Sciatic nerve (tissue), 2 donors: ENCODE measurements around the gene ANKAR. TPM values are rescaled to one million over a fixed set of nuclear protein-coding genes. Genes with fewer than 3 reads are reported as not detected.
"Not testable (repeated sequence)": the region's sequence is repeated elsewhere in the genome, so short reads cannot be mapped to it uniquely, and the experiment has no call there.

ENCODE experiments used
- ATAC-seq: fragments of 200-7000 bp; cut with Tn5 transposase; one replicate; pipeline ENCODE4 v1.9.1; 2020; ENCODE audit warnings: mild to moderate bottlenecking, moderate library complexity
- DNase-seq: peaks from one replicate; pipeline ENCODE4 v3.0.0-alpha.2; 2020; ENCODE audit warnings: low spot score
- intact Hi-C: fragments of 100-400 bp; cut with DNase I; formaldehyde crosslinking; loops from one replicate; pipeline ENCODE4 v1.14.2; 2022
- total RNA-seq: library from RNA; stranded (reverse); fragmentation: NEBNext Ultra II Directional; extraction: Animal tissue kit (Norgen Biotek cat#: 25700); gene quantifications from one replicate; pipeline ENCODE4 v1.2.1, GENCODE V29; 2021
- donor health status: DM: no; HTN: no; CAD: no.
- donor health status: DM: no; HTN: no; CAD: no.

The ANKAR gene, protein sequence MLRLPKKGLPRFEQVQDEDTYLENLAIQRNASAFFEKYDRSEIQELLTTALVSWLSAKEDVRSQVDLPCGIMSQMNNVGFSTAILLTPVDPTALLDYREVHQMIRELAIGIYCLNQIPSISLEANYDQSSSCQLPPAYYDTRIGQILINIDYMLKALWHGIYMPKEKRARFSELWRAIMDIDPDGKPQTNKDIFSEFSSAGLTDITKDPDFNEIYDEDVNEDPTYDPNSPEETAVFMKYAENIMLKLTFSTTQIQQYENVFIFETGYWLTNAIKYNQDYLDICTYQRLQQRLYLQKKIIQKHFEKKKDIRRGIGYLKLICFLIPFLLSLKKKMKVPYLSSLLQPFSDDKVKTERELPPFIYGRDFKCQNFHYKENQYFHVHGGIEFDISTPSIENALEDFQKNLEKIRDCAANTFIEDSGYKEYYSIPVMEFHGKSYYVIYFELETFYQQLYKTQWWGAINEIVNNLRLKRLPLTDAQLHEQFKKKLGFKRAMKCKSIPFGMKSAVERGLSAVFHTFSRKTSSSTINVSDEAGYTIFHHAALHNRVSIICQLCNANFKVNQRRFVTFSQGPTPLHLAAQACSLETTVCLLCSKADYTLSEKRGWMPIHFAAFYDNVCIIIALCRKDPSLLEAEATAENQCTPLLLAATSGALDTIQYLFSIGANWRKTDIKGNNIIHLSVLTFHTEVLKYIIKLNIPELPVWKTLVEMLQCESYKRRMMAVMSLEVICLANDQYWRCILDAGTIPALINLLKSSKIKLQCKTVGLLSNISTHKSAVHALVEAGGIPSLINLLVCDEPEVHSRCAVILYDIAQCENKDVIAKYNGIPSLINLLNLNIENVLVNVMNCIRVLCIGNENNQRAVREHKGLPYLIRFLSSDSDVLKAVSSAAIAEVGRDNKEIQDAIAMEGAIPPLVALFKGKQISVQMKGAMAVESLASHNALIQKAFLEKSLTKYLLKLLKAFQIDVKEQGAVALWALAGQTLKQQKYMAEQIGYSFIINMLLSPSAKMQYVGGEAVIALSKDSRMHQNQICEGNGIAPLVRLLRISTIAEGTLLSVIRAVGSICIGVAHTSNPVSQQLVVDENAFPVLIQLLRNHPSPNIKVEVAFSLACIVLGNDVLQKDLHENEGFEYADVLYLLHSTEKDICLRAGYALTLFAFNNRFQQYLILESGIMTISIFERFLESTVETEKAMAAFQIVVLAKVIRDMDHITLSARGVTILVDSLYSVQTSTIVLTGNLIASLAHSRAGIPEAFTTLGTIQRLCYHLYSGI (N-terminal part only)
- total RNA-seq: 30.3 TPM

DNA sequence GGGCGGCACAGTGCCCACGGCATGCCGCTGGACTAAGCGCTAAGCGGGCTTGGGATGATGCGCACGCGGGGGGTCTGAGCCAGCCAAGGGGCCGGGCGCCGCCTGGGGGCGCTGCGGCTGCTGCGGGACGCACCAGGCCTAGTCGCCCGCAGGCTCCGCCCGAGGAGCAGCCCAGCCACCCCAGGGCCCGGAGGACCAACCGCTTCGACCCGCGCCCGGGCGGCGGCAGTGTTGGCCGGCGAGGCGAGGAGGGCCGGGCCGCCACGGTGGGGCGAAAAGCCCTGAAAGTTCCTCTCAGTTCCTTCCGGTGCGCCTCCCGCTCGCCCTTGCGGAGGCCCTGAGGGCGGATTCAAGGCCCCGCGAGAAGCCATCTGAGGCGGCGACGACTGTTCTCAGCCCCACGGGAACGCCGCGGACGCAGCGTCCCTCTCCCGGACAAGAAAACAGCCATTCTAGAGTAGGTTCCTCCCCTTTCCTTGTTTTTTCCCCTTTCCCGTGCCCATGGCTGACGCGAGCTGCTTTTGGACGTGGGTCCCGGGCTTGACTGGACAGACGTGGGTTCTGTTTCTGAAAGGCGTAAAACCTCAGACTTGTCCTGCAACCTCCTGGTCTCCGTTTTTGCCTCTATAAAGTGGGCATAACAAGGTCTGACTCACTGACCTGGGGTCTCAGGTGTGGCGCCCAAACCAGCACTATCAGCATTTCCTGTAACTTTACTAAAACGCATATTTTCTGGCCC, at the start of gene ANKAR:
TSS of gene ANKAR (plus strand) at position 297 of the 739 bp plus-strand sequence. CDS start 1,821 bp downstream, outside the sequence.
- peak; percentile 98 for ATAC-seq
- intact Hi-C loops: no loop called here
- peak; percentile 92 for DNase-seq

DNA sequence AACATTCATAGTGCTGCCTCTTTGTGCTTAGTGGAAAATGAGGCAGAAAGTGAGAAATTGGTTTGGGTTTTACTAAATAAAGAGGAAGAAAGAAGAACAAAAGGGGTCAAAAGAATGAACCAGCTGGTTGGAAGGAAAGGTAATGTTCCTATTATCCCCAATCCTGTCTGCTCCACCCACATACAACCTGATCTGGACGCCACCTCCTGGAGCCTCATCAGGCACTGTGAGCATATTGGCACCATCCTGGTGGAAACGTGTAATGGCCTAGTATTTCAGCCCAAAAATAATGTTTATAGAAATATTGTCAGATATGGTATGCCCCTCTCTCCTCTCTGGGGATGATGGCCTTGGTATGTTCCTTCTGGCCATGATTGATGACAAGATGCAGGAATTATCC, 48.8 kb upstream of the ANKAR start:
- DNase-seq (no peak), ATAC-seq (no peak)
- intact Hi-C loops: no loop called here

DNA sequence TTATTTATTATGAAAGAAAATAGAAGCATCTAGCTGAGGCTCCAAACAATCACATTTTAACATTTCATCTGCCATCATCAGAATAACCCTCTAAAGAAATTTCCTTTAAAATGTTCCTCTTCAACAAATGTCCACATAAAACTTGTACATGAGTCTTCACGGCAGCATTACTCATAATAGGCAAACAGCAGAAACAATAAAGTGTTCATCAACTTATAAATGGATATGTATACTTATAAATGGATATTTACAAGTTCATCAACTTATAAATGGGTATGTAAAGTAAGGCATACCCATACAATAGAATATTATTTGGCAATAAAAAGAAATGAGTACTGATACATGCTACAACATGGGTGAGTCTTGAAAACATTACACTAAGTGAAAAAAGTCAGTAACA, 46.7 kb upstream of the ANKAR start:
- intact Hi-C loops: no loop called here
- ATAC-seq (no peak), DNase-seq (no peak)

DNA sequence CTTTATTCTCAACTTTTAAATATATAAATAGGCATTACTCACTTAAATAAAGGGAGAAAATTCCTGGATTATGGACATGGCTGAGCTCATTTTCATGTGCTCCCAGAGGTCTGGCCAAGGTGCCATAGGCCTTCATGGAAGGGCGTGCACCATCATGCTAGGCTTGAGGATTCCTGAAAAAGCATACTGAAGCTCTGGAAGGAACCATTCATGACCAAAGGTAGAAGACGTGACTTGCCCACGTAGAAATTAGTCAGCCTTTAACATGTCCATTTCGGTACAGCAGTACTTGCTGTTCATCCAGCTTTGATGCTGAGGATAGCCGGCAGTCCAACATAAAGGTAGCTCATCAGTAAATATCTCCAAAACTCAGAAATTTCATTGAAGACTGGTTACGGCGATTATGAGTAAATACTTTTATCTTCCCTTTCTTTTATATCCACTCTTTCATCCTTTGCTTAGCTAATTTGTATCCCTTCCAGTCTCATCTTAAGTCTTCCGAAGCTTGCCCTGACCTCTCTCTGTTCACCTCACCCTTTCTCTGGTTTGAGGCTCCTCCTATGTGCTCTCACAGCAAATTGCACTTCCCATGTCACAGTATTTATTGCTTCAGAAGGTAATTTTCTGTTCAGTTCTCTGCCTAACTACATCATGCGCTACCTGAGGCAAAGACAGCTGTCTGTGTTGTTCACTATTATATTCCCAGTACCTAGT, 45.5 kb upstream of the ANKAR start:
- intact Hi-C loops: no loop called here
- ATAC-seq: peak; percentile 74
- no peak for DNase-seq

DNA sequence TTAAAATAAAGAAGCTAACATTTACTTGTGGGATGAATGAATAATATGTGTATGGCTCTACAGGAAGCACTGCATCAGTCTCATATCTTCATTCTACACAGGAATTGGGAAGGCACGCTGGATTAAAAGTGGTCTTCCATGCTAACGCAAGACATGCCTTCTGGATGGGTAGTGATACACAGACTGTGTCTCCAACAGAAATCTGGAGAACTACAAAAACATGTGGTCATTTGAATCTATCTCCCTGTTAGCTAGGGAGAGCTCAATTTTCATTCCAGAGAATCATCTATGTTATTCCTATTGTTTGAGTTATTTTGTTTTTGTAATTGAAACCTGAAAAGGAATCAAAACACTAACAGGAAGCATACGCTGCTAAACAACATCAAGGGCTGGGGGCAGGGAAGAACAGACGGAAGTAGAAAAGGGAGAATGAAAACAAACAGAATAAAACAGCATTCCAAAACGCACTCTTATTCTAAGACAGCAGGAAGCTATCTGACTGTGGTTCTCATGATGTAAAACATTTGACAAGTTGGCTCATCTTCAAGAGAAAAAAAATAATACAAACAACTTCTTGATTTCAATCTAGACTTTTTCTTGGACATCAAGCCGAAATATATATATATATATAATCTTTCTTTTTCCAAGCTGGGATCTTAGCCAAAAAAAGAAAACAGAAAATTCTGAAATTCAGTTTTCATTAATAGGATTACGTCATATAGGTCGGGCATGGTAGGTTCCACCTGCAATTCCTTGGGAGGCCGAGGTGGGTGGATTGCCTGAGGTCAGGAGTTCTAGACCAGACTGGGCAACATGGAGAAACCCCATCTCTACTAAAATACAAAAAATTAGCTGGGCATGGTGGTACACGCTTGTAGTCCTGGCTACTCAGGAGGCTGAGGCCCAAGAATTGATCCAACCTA, 44.7 kb upstream of the ANKAR start:
- peak; percentile 38 for ATAC-seq
- no peak for DNase-seq
- intact Hi-C loops: no loop called here

DNA sequence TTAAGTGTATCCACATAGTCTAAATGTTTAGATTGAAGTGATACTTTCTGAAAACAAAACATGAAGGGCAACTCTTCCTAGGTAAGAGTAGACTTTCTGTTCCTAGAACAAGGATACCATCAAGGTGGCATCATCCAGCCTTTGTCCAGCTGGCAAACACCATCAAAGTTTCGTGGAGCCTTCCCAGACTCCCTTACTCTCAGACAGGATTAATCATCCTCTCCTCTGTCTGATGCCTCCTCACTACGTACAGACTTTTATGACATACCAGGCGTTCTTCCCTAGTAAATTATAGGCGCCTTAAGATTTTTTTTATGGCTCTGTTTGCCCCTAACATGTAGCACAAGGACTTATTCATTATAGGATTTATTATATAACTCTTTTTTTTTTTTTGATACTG, 42.6 kb upstream of the ANKAR start:
- intact Hi-C loops: no loop called here
- ATAC-seq: no peak
- DNase-seq: no peak

DNA sequence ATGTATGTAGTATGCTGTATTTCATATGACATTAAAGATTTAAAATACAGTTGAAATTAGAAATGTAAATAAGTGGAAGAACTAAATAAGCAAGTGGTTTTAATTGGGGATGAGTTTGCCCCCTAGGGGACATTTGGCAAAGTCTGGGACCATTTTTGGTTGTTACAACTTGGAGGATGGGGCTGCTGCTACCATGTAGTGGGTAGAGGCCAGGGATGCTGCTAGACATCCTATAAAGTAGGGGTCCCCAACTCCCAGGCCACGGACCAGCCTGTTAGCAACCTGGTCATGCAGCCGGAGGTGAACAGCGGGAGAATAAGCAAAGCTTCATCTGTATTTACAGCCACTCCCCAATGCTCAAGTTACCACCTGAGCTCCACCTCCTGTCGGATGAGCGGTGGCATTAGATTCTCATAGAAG, 41.1 kb upstream of the ANKAR start:
- intact Hi-C loops: no loop called here
- ATAC-seq (no peak), DNase-seq (no peak)

DNA sequence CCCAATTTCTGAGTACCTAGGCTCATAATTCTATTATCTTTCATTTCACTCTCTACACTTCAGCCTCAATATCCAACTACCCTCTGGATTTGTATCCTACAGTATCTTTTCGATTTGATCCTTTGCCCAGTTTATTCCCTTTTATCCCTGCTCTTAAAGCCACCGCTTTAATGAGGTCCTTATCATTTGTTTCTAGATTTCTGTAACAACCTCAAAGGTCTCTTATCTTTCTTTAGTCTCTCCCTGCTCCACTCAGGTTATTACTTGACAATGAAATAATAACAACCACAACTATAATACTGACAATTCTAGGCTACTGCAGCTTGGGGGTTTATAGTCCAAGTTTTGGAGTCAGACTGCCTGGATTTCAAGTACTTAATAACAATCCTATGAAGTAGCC, 39.1 kb upstream of the ANKAR start:
- no peak for ATAC-seq
- no peak for DNase-seq
- intact Hi-C loops: no loop called here

DNA sequence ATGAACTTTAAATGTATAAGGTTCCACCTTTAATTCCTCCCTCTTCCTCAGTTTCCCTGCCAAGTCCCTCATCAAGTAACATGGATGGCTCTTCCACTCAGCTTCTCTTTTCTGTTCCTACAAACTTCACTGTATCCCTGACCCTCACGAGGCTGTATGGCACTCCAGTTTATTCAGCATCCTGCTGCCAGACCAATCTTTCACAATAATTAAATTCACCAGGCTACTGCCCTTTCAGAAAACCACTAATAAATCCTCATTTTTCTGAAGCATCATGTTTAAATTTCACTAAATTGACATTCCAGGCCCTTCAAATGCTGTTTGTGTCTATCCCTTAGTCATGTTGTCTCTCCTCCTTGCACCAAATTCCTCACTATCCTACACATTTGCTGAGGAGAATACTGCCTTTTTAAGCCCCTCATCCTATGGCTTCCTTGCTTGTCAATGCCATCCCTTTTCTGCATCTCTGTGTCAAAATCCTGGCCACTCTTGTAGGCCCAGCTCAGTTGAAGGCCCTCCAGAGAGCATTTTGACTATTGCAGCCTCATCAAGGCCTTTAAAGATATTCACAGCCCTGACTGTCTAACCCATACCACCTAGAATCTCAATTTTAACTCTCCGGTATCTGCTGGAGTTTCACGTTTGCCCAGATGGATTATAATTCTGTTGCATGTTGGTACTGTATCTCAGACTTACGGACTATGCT, 36.0 kb upstream of the ANKAR start:
- ATAC-seq (no peak), DNase-seq (no peak)
- intact Hi-C loops: no loop called here

DNA sequence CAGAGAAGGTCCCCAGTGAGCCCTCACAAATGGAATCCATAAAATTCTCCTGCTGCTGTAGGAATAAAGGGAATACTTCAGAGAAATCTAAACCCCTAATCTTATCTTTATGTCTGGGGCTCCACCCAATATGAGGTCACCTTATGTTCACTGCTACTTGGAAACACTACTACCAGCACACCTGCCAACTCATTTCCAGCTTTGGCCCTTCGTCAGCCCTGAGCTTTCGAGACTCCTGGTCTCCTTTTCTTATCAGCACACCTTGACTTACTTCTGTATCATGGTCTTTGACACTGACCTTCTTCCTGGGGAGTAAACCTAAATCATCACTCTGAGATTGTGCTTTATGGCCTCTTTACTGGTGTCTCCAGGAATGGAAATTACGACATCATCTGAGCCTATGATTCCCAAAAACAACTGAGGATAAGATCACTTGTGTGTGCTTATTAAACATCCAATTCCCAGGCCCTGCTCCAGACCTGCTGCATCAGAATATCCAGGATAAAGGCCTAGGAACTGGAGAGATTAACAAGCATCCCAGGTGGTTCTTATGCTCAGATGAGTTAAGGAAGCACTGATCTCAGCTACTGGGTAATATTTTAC, 35.4 kb upstream of the ANKAR start:
- intact Hi-C loops: no loop called here
- ATAC-seq: no peak

DNA sequence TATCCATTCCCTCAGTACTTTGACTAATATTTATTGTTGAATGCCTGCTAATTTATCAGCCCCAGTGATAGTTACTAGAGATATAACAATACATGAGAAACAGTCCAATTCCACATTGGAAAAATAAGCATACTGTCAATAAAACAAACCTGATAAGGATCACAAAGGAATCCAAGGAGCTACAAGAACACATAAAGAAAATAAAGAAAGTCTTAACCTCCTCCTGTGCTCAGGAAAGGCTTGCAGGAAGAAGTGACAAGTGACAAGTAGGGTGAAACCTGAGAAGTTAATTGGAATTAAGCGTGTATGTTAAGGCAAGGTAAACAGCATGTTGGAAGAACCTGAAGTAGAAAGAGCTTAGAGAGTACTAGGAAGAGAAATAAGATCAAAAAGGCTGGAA, 33.5 kb upstream of the ANKAR start:
- ATAC-seq (no peak), DNase-seq (no peak)
- intact Hi-C loops: no loop called here

More for the DNA sequence above, 35.4 kb upstream of the ANKAR start:
- DNase-seq: no peak

DNA sequence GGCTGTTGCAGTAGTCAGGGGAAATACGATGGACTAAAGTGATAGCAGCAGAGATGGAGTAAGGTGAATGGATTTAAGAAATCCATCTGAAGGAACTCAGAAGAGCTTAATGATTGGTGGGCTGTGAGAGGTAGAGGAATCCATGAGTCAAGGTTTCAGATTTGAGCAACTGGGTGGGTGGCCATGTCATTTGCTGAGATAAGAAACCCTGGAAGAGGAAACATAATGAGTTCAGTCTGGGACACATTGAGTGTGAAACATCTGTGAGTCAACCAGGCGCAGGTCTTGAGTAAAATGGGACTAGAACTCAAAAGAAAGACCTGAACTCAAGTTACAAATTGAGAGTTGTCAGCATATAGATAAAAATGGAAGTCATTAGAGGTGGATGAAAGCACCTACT, 32.9 kb upstream of the ANKAR start:
- DNase-seq (no peak), ATAC-seq (no peak)
- intact Hi-C loops: no loop called here

DNA sequence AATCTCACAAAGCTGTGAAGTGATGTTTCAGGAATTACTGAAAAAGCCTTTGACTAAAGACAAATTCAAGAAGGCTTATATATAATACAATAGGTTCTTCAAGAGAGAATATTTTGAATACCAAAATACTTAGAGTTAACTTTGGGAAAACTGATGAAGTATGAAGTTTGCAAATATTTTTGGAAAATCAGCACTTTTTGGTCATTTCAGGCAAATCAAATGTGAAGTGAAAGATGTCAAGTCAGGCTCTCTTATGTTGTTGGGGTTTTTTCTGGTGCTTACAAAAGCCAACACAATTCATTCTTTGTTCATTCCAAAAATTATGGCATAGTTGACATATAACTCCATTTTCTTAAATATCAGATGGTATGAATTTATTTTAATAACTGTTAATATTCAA, 27.9 kb upstream of the ANKAR start:
- intact Hi-C loops: no loop called here
- DNase-seq (no peak), ATAC-seq (no peak)

DNA sequence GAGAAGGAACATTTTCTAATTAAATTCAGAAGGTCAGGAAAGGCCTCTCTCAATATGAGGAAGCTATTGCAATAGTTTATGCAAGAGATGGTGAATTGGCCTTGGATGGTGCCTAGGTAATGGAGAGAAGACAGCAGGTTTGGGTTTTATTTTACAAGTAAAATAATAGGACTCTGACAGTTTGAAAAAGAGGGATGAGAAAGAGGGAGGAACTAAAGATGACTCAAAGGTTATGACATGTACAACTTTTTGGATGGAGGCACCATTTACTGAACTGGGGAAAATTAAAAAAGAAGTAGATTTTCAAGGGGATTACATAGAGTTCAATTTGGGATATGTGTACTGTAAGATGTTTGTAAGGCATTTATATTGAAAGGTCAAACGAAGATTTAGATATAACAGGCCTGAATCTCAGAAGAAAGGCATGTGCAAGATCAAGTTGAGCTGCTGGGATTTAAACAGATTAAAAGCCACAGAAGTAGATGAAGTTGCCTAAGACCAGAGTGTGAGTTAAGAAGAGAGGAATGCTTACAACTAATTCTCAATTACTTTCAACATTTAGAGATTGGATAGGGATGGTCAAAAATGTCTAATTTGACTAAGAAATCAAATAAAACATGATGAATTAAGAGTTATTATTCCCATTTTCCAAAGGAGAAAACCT, 25.5 kb upstream of the ANKAR start:
- intact Hi-C loops: no loop called here

DNA sequence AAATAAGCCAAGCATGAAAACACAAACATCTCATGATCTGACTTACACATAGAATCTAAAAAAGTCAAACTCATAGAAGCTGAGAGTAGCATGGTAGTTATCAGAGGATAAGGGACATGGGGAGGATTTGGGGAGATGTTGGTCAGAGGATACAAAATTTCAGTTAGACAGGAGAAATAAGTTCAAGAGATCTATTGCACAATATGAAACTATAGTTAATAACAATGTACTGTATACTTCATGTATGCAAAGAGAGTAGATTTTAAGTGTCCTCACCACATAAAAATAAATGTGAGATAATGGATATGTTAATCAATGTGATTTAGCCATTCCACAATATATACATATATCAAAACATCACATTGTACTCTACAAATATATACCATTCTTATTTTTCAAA, 23.2 kb upstream of the ANKAR start:
- DNase-seq (no peak), ATAC-seq (no peak)
- intact Hi-C loops: no loop called here

More for the DNA sequence above, 25.5 kb upstream of the ANKAR start:
- ATAC-seq (no peak), DNase-seq (no peak)

DNA sequence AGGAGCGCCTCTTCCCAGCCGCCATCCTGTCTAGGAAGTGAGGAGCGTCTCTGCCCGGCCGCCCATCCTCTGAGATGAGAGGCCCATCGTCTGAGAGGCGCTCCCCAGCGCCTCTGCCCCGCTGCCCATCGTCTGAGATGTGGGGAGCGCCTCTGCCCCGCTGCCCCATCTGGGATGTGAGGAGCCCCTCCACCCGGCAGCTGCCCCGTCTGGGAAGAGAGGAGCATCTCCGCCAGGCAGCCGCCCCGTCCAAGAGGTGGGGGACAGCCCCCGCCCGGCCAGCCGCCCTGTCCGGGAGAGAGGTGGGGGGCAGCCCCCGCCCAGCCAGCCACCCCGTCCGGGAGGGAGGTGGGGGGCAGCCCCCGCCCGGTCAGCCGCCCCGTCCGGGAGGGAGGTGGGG, 21.0 kb upstream of the ANKAR start:
- ATAC-seq, intact Hi-C loops, DNase-seq: not testable (repeated sequence)
